Fibroblast of lung (primary cell): Measurements from ENCODE around the gene CEACAM16. TPM values are rescaled to one million over a fixed set of nuclear protein-coding genes. Genes with fewer than 3 reads are reported as not detected.

ENCODE experiments used
- DNase-seq, 2 donors: peaks; one replicate each; pipeline versions ENCODE4 v3.0.0 to v3.0.0-alpha.2; 2010; ENCODE audit warnings: low read depth in 2 of 2
- H2AFZ ChIP-seq: 2 replicates; pipeline ENCODE4 v1.5.1; 2012; ENCODE audit warnings: low read length, control low read depth, inconsistent platforms
- H3K27ac ChIP-seq: 2 replicates; pipeline ENCODE4 v1.5.1; 2011; ENCODE audit warnings: low read length, control low read depth; ENCODE audit not compliant: insufficient read depth
- H3K27me3 ChIP-seq: 2 replicates; pipeline ENCODE4 v1.5.1; 2011; ENCODE audit warnings: mild to moderate bottlenecking, low read length; ENCODE audit not compliant: control insufficient read depth, insufficient read depth
- H3K36me3 ChIP-seq: 2 replicates; pipeline ENCODE4 v1.5.1; 2011; ENCODE audit warnings: low read length; ENCODE audit not compliant: control insufficient read depth, insufficient read depth
- H3K4me1 ChIP-seq: 2 replicates; pipeline ENCODE4 v1.5.1; 2011; ENCODE audit warnings: low read length; ENCODE audit not compliant: control insufficient read depth, insufficient read depth; ENCODE audit errors: extremely low read depth
- H3K4me2 ChIP-seq: 2 replicates; pipeline ENCODE4 v1.5.1; 2011; ENCODE audit warnings: low read length, control low read depth; ENCODE audit not compliant: insufficient read depth; ENCODE audit errors: extremely low read depth
- H3K4me3 ChIP-seq, 4 experiments: fragments of 200-600 bp in 1 of 4; sonication (generic) in 1 of 4; replicated peaks in 1 of 4; 2 replicates each; pipeline ENCODE4 v1.5.1; 2011 to 2016; ENCODE audit warnings: low read length in 4 of 4, low read depth in 3 of 4, mild to moderate bottlenecking in 3 of 4, control low read depth in 2 of 4, inconsistent platforms in 1 of 4, mixed read lengths in 1 of 4; ENCODE audit not compliant: insufficient read depth in 1 of 4; ENCODE audit errors: control extremely low read depth in 1 of 4
- H3K79me2 ChIP-seq: 2 replicates; pipeline ENCODE4 v1.5.1; 2012; ENCODE audit warnings: mild to moderate bottlenecking, low read length, inconsistent platforms; ENCODE audit not compliant: control insufficient read depth, insufficient read depth
- H3K9ac ChIP-seq: 2 replicates; pipeline ENCODE4 v1.5.1; 2011; ENCODE audit warnings: mild to moderate bottlenecking, low read length, control low read depth; ENCODE audit not compliant: insufficient read depth
- H3K9me3 ChIP-seq: 2 replicates; pipeline ENCODE4 v1.5.1; 2012; ENCODE audit warnings: low read depth, low read length; ENCODE audit not compliant: control insufficient read depth, insufficient read depth
- H4K20me1 ChIP-seq: 2 replicates; pipeline ENCODE4 v1.5.1; 2011; ENCODE audit warnings: low read length; ENCODE audit not compliant: control insufficient read depth, insufficient read depth; ENCODE audit errors: extremely low read depth
- CTCF ChIP-seq, 2 donors: IDR thresholded peaks in 1 of 2; conservative IDR thresholded peaks in 1 of 2; 1 replicate in 1 of 2; 2 replicates in 1 of 2; pipeline ENCODE4 v1.5.1; 2011 to 2012; ENCODE audit warnings: low read length in 2 of 2, control low read depth in 1 of 2, inconsistent platforms in 1 of 2, low read depth in 1 of 2, mild to moderate bottlenecking in 1 of 2
- EZH2 ChIP-seq: IDR thresholded peaks from 2 replicates; pipeline ENCODE4 v1.5.1; 2012; ENCODE audit warnings: low read length, control low read depth, mild to moderate bottlenecking; ENCODE audit errors: missing control alignments
- polyA plus RNA-seq, 2 donors: library from polyadenylated mRNA; depleted of rRNA in 1 of 2; stranded (reverse) in 1 of 2; unstranded in 1 of 2; fragments of >200 nt; gene quantifications; 2 replicates each; pipeline ENCODE4 v1.2.1, GENCODE V29; 2011 to 2012; ENCODE audit warnings: missing spikeins in 1 of 2
- total RNA-seq: library from RNA; depleted of rRNA; stranded (reverse); fragments of >200 nt; gene quantifications from 2 replicates; pipeline ENCODE4 v1.2.1, GENCODE V29; 2014

The CEACAM16 gene
- total and polyA plus RNA-seq, 2 donors (not counting 1 experiment from before 2014, with no cell fraction given) = not detected

GRCh38 chr19:44705502-44706010 lies 6.6 kb downstream of the CEACAM16 start:
- H3K27ac ChIP-seq = no peak overlapping the region
- H3K4me2 ChIP-seq = no peak overlapping the region
- no peak for DNase-seq

GRCh38 chr19:44706506-44707236 lies 7.7 kb downstream of the CEACAM16 start:
- no peak overlapping the region for H2AFZ ChIP-seq
- TF ChIP-seq EZH2 = no peak
- TF ChIP-seq CTCF (conservative IDR thresholded peaks at IDR 0.05 in 1 of 2, IDR thresholded peaks at IDR 0.05 in 1 of 2; ENCODE audit: low read depth in 1 of 2, low read length in 2 of 2) = no peak

More at GRCh38 chr19:44705502-44706010, 6.6 kb downstream of the CEACAM16 start:
- no peak for TF ChIP-seq EZH2
- H3K27me3 ChIP-seq = no peaks in the 10 kb centered on the region
- H3K4me1 ChIP-seq = no peaks in the 10 kb centered on the region
- H4K20me1 ChIP-seq = no peaks in the 10 kb centered on the region
- H3K9me3 ChIP-seq = no peaks in the 10 kb centered on the region
- no peaks in the 10 kb centered on the region for H3K36me3 ChIP-seq
- H3K79me2 ChIP-seq = no peaks in the 10 kb centered on the region
- H2AFZ ChIP-seq = no peak overlapping the region
- no peak overlapping the region for H3K4me3 ChIP-seq
- no peak overlapping the region for H3K9ac ChIP-seq

GRCh38 chr19:44707794-44708193 lies 8.8 kb downstream of the CEACAM16 start:
- H3K36me3 ChIP-seq = no peaks in the 10 kb centered on the region
- H2AFZ ChIP-seq = no peak overlapping the region
- H3K79me2 ChIP-seq = no peaks in the 10 kb centered on the region
- no peaks in the 10 kb centered on the region for H4K20me1 ChIP-seq
- H3K27ac ChIP-seq = no peak overlapping the region
- no peak overlapping the region for H3K4me3 ChIP-seq
- no peak overlapping the region for H3K9ac ChIP-seq
- H3K27me3 ChIP-seq = no peaks in the 10 kb centered on the region
- no peak for TF ChIP-seq CTCF (conservative IDR thresholded peaks at IDR 0.05 in 1 of 2, IDR thresholded peaks at IDR 0.05 in 1 of 2; ENCODE audit: low read depth in 1 of 2, low read length in 2 of 2)
- no peaks in the 10 kb centered on the region for H3K9me3 ChIP-seq
- no peaks in the 10 kb centered on the region for H3K4me1 ChIP-seq
- H3K4me2 ChIP-seq = no peak overlapping the region
- no peak for DNase-seq

More at GRCh38 chr19:44706506-44707236, 7.7 kb downstream of the CEACAM16 start:
- Histone ChIP-seq H3K4me3 (no peak overlapping the region), H3K4me2 (no peak overlapping the region), H3K36me3 (no peaks in the 10 kb centered on the region), H3K27ac (no peak overlapping the region), H3K27me3 (no peaks in the 10 kb centered on the region), H3K4me1 (no peaks in the 10 kb centered on the region), H3K9me3 (no peaks in the 10 kb centered on the region), H3K79me2 (no peaks in the 10 kb centered on the region), H4K20me1 (no peaks in the 10 kb centered on the region), H3K9ac (no peak overlapping the region)
- no peak for DNase-seq
